HG03469 (cell line): Measurements from ENCODE around the gene PTPRD.

ENCODE experiments used
- ATAC-seq: cut with Tn5 transposase; IDR thresholded peaks from one replicate; pipeline ENCODE4 v1.9.1; 2021; ENCODE audit warnings: mild to moderate bottlenecking, moderate library complexity, moderate number of reproducible peaks; ENCODE audit not compliant: unreplicated experiment

Gene PTPRD

DNA sequence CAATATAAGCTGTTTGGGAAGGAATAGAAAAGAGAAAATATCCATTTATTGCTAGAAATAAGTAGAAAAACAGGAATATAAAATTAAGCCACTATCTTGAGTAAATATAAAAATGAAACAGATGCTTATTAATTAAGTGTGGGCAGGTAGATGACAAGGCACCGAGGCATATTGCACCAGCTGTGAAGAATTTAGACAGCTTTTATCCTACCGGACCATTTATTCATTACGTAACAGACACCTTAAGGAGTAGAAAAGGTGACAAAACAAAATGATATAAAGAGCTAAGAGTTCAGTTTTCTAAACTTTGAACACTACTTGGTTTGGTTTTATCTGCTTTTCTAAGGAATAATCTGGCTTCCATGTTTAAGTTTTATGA is 404.1 kb downstream of the PTPRD start:
- no peak for ATAC-seq

GRCh38 chr9:10204276-10204675 is 408.5 kb downstream of the PTPRD start:
- ATAC-seq: no peak

GRCh38 chr9:10173561-10173960 is 439.2 kb downstream of the PTPRD start:
- no peak for ATAC-seq

- no peak for ATAC-seq
Observed at GRCh38 chr9:10172476-10172875, 440.3 kb downstream of the PTPRD start.

DNA sequence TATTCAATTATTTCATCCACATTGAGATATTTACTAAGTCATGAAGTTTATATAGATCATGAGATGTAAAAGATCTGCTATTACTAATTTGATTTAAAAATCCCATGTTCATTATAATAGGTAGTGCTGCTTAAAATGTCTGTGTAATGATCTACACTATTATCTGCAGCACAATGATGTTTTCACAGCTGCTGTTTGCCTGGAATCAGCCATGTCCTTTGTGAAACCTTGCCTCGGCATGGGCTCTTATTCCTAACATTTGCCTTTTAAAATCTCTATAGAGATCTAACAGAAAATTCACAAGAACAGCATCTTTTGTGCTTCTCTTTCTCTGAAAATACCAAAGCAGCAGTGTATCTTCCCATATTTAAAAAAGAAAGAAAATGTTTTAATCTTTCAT is 444.6 kb downstream of the PTPRD start:
- no peak for ATAC-seq

- no peak for ATAC-seq
Observed at GRCh38 chr9:10148796-10149195, 464.0 kb downstream of the PTPRD start.

DNA sequence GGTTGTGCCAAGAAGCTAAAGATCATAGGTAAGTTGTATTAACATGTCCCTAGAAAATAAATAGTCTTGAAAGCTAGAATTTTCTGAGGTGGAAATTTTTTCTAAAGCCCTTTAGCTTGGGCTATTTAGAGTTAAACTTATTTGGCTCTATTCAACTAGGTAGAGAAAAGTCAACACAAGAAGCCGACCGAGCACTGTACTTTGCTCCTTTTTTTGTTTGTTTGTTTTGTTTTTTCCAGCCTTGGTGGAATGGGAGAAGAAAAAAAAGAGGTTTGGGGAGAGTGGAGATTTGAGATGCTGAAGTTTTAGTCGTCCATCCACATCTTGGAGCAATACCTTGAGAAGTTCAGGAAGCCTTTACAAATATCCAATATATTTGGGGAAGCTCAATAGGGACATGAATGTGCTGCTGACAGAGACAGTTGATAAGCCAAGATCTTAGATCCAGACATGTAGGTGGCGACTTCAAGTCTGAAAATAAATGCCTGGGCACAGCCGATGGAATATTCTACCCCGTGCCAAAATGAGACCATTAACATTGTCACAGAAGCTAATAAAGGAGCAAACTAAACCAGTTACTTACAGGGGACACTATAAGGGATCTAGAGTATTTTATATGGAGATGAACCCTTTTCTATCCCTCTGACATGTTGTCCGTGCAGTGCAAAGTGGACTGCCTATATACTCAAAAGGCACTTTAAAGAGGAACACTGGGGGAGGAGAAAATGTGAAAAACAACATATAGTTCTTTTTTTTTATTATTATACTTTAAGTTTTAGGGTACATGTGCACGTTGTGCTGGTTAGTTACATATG is 466.1 kb downstream of the PTPRD start:
- no peak for ATAC-seq

GRCh38 chr9:10144355-10144754 is 468.4 kb downstream of the PTPRD start:
- no peak for ATAC-seq

GRCh38 chr9:10135553-10135952 is 477.2 kb downstream of the PTPRD start:
- ATAC-seq: no peak

DNA sequence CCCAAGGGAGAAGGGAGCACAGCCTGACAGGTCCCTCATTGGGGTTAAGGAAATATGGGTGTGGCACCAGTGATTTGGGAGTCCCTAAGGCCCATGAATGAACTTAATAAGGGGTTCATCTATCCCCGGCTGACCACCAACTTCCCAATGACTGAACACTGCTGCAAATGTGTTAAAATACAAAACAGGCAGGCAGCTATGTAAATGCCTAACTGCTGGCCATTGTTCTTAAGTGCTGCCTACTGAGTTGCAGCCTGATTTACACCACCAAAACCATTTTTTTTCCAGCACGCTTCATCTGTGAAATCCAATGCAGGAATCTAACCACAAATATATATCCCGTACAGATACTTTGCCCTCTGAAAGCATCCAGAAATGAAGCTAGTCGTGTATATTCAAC is 478.5 kb downstream of the PTPRD start:
- no peak for ATAC-seq

GRCh38 chr9:10130061-10130675 is 482.6 kb downstream of the PTPRD start:
- no peak for ATAC-seq

GRCh38 chr9:10127867-10128266 is 484.9 kb downstream of the PTPRD start:
- no peak for ATAC-seq

DNA sequence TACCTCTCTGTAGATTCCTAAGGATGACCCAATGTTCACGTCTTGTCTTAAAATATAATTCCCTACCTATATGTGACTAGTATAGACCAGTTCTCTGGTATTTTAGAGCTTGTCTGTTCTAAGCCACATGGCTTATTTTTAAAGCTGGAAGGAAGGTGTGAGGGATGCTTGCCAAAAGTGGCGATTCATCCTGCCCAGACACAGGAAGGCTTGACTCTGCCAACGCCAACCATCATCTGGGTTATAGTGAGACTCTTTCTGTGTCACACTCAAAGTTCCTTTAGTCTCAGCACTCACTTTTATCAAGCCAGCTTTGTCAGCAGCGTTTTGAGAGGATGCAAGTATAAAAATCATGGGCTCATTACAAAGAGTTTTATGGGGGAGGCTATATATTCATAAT is 500.0 kb downstream of the PTPRD start:
- no peak for ATAC-seq

GRCh38 chr9:10112070-10112469 is 500.7 kb downstream of the PTPRD start:
- ATAC-seq: no peak

DNA sequence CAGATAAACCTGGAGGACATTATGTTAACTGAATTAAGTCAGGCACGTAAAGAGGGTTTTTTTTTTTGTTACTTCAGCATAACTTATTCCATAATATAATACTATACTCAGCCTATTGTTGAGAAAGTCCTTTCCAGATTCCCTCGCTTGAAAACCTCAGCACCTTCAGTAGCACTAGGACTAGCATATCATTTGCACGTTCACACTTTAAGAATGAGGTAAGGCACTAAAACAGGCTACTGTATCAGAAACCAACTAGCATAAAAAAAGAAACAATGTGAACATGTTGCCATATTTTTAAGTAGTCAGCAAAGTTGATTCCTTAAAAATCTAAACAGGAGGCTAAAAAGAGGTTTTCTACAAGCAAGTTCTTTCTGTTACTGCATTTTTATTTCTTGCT is 504.0 kb downstream of the PTPRD start:
- ATAC-seq: no peak

GRCh38 chr9:10104774-10105173 is 508.0 kb downstream of the PTPRD start:
- no peak for ATAC-seq

- ATAC-seq: no peak
Observed at GRCh38 chr9:10095208-10095607, 517.6 kb downstream of the PTPRD start.

- ATAC-seq: no peak
Observed at GRCh38 chr9:10094563-10094962, 518.2 kb downstream of the PTPRD start.

DNA sequence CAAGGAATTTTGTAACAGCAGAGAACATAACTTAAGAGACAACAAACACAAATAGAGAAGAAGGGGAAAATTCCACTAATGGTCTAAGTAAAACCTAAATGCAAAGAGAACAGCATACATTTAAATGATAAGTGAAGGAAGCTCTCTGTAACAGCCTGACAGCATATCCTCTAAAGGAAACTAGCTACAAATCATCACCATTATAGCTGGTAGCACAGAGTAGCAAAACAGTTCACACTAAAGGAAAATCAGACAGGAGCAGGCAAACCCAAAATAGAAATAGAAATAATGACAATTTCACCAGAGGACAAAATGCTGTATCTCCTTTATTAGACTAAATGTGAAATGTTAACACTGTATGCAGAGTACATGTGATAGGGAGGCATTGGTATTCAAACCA is 532.8 kb downstream of the PTPRD start:
- ATAC-seq: no peak

DNA sequence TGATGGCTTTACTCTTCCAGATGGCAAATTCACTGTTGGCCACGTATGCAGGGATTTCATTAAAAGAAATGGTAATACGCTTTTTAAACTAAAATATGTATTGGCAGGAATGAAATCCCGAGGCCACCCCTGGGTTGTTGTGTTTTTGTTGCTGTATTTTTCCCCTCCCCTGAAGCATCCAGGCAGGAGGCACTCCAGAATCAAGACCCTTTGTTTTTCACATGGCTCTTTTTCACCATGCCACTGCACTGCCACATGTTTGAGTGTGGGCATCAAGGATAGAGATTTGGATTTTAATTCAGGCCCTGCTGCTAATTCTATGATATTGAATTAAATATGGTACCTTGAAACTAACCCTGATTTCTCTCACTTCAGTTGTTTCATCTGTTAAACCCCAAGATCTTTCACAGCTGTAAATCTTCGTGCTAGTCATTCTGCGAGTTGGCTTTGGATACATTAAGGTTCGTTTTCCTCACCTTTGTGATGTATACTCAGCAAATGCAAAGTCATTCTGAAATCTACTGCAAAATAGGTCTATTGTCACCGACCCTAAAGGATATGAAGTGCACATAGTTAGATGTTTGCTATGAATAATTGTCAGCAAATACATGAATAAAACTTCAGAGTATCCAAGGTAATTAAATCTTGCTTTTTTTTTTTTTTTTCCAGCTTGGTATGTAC is 533.4 kb downstream of the PTPRD start:
- ATAC-seq: no peak

GRCh38 chr9:10071579-10071978 is 541.2 kb downstream of the PTPRD start:
- no peak for ATAC-seq
